HG03159 (cell line): ENCODE data around the gene GET4.
"Not testable (repeated sequence)": the region's sequence is repeated elsewhere in the genome, so short reads cannot be mapped to it uniquely, and the experiment has no call there.

ENCODE experiments used
- ATAC-seq: cut with Tn5 transposase; IDR thresholded peaks from one replicate; pipeline ENCODE4 v1.9.1; 2021; ENCODE audit warnings: mild to moderate bottlenecking, moderate library complexity; ENCODE audit not compliant: unreplicated experiment

The GET4 gene

DNA sequence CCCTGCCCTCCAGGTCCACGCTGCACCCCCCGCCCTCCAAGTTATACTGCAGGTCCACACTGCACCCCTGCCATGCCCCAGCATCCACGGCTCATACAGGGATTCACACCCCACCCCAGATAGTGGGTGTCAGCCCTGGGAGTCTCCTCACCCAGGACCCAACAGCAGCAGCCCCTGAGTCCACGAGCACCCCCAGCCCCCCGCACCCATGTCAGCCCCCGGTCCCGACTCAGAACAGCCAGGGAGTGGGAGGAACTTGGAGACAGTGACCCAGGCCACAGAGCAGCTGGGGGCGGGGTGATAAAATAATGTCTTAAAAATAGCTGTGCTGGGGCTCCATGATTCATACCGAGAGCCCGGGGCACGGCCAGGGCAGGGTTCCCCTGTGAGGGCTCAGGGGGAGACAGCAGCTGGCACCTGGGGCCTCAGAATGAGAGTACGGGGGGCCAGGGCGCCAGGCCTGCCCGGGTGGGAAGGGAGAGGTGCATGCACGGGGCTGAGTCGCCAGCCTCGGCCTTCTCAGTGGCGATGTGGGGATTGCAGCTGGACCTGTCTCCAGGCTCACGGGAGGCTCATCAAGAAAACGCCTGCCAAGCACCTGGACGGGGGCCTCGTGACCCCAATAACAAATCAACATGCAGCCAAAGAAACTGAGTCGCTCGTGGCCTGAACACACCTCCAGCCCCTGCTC is 48.3 kb downstream of the GET4 start:
- ATAC-seq = peak; percentile 51

DNA sequence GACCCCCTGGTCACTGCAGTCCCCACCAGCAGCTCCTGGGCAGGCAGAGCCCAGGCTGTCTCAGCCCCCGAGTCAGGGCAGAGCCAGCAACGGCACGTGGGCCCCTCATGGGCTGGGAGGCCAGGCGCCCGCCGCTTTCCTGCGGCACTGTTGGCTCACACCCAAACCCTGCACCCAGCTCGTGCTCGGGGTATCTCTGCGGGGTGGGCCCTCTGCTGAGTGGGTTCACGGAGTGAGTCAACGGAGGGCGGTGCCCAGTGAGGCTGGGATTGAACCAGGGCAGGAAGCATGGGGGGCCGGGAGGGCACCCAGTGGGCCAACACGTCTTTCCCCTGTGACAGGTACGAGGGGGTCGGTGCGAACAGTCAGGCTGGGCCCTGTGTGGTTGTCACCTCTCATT is 49.2 kb downstream of the GET4 start:
- no peak for ATAC-seq

DNA sequence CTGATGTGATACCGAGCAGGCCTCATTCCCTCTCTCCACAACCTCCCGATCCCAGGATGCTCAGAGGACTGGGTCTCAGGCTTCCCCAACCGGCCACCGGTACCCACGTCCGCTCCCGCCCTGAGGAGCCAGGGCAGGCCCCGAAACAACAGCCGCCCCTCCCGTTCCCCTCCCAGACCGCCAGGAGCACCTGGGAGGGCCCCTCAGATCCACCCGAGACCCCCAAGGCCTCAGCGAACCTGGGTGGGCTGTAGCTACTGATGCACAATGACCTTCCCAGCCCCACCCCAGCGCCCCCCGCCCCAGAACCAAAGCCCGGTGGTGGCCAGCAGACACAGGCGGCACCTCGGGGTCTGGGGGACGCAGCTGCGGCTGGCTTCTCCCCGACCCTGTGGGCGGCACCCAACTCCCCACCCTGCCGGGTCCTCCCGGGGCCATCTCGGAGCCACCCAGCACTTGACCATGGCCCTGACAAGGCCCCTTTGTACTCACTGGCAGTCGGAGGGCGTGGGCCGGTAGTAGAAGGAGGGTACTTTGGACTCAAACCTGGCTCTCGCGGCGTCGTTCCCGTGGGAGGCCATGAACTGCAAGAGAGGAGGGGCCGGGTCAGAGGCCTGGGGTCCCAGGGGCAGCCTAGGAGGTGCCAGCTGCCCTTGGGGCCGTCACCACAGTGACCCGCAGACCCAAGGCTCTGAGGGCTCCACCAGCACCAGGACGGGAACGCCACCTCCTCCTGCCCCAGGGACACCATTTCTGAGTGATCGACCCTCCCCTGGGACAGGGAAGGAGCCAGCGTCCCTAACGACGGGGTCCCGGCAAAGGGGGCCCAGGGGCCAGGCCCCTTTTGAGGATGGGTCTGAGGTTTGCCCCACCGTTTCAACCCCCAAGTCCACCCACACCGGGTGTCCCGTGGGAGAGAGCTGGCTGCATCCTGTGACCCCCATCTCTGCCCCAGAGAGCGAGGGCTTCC is 50.0 kb downstream of the GET4 start:
- ATAC-seq = no peak

DNA sequence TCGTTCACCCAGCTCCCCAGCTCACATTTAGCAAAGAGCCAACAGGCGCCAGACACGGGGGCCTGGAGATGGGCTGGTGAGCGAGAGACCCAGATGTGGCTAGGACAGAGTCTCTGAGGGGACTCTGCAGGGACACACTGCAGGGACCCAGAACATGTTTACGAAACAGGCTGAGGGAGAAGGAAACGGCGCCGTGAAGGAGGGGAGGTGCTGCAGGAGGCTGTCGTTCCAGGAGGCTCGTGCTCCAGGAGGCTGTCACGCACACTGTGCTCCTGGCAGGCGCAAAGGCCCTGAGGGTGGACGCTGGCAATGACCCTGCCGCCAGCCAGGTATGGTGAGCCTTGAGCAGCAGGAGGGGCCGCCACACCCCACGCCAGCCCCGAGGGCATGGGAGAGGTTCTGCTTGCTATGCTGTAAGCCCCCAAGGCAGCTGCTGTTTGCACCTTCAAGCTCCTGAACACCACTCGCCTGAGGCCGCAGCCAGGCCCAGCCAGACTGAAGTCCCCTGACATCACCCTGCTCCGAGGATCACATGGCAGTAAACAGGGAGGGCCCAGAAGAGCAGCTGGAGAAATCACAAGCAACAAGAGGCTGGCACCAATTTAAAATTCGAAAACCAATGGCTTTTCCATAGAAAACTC is 50.8 kb downstream of the GET4 start:
- ATAC-seq = no peak

DNA sequence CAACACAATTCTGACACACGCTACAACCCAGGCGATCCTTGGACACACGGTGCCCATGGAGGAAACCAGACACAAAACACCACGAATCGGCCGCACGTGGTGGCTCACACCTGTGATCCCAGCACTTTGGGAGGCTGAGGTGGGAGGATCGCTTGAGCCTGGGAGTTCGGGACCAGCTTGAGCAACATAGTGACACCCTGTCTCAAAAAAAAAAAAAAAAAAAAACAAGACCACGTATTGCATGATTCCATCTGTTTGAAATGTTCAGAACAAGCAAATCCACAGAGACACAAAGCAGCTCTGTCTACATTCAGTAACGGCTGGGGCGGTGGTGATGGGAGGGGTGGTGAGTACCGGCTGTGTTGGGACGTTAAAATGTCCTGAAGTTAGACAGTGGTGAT is 53.0 kb downstream of the GET4 start:
- ATAC-seq = no peak

DNA sequence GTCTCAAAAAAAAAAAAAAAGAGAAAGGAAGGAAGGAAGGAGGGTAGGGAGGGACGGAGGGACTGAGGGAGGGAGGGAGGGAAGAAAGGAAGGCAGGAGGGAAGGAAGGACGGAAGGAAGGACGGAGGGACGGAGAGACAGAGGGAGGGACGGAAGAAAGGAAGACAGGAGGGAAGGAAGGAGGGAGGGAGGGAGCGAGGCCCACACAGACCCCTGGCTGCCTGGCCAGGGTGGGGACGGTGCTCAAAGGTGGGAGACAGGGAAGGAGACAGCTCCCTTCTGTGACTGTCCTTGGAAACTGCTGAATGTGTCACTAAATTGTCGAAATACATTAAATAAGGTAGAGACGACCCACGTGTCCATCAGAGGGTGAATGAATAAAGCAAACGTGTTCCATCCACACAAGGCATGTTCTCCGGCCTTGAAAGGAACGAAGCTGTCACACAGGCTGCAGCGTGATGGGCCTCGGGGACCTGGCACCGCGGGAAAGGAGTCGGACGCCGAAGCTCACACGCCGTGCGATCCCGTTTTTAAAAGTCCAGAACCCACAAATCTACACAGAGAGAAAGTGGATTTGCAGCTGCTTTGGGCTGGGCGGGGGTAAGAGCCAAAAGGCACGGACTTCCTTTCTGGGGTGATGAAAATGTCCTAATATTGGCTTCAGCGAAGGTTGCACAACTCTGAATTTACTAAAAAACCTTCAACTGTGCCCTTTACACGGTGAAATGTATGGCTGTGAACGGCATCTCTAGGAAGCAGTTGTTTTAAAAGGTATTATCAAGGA is 54.8 kb downstream of the GET4 start:
- ATAC-seq = no peak

DNA sequence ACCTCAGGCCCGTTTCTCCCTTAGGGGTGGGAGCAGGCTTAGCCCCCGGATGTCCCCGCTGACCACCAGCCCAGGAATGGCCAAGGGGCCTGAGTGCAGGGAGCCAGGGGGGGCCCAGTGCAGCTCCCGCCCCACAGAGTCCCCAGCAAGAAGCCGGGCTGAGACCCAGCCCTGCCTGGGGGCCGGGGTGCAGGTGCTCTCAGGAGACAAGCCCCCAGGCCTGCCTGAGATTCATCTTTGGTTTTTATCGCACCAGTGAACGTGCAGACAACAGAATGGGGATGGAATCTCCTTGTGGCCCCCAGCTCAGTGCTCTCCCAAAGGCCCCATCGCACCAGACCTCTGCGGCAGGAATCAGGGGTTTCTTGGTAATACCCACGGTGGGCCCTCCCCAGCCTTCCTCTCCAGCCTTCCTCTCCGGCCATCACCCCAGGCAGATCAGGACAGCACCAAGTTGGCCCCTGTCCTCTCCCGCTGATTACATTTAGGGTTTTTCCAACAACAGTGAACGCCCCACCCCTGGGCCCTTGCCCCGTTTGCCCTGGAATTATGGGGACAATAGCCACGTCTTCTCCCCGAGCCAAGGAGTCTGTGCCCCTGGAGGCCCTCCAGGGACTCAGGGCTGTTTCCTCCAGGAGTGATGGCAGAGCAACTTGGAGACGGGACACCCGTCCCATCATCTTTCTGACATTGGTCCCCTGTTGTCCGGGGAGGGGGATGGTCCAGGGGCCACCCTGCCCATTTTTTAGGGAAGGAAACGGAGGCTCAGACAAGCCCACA is 55.7 kb downstream of the GET4 start:
- no peak for ATAC-seq

DNA sequence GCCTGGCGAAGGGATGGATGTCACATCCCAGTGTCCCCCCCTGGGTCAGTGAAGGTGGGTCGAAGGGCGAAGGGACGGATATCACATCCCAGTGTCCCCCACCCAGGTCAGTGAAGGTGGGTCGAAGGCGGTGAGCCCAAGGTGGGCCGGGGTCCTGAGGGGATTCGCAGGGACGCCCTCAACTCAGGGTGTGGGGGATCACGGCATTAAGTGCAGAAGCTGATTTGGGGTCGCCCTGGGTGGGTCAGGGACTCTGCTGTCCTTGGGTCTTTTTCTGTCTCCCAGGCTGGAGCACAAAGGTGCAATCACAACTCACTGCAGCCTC is 56.3 kb downstream of the GET4 start:
- no peak for ATAC-seq

DNA sequence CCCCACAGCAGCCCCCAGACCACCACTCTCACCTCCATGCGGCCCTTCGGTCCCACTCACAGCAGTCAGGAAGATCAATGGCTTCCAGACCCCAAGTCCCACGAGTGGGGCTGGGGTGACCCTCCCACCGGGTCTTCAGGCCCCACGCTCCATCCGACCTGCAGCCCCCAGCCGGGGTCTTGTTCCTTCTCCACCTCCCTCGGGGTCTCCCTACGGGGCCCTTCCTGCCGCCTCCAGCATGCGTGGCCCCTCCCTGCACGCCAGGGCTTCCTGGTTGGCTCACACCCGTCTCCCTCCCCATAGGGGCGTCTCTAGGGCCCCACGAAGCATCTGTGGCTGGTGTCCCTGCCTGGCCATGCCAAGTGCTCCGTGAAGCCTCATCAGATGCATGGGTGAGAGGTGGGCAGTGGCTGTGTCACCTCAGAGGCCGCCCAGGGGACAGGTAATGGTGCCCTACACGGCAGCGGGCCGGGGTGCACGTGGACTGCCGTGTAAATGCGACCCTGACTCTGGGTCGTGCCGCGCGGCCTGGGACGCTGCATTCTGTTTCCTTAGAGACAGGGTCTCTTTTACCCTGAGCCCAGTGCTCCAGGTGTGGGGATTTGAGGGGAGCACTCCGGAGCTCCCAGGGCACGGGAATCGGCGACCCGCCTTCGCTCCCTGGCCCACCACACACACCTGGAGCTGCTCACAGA is 58.3 kb downstream of the GET4 start:
- no peak for ATAC-seq

DNA sequence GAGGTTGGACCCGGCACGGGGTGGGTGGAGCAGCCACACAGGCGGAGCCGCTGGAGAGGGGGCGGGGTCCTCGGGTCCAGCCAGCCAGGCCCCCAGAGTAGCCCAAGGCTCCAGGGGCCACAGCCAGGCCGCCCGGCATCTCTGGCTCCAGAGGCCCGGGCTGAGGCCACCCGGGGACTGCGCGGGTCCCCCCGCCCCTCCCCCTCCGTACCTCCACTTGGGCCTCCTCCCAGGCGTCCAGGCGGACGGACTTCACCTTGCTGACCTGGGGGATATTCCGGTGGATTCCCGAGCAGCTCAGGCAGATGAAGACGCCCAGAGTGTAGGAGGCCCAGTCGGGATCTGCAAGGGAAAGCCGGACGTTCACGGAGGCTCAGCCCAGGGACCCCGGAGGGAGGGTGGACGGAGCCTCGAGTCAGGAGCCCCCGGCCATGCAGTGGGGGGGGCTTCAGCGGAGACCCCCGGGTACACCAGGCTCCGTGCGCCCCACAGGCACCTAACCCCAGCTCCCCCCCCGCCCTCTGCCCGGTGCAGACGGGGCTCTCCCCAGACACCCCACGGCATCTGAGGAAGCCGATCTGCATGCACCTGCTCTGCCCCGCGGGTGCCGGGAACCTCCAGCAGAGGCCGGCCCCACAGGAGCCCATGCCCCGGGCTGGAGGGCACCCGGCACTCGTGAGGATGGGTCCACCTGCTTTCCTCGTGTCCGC is 59.0 kb downstream of the GET4 start:
- ATAC-seq = no peak

DNA sequence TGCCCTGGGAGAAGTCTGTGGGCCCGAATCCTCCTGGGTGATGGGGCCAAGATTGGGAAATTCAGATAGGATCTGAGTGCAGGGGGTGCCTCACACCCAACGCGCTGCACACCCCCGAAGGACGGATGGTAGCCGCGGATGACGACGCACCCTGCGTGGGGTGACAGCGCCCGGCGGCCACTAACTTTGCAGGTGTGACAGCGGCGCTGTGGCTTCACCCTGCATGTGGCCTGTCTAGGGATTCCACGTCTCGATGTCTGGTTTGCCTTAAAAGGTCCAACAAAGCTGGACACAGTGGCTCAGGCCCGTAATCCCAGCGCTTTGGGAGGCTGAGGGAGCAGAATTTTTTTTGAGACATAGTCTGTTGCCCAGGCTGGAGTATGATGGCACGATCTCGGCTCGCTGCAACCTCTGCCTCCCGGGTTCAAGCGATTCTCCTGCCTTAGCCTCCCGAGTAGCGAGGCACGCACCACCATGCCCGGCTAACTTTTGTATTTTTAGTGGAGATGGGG is 59.6 kb downstream of the GET4 start:
- no peak for ATAC-seq

DNA sequence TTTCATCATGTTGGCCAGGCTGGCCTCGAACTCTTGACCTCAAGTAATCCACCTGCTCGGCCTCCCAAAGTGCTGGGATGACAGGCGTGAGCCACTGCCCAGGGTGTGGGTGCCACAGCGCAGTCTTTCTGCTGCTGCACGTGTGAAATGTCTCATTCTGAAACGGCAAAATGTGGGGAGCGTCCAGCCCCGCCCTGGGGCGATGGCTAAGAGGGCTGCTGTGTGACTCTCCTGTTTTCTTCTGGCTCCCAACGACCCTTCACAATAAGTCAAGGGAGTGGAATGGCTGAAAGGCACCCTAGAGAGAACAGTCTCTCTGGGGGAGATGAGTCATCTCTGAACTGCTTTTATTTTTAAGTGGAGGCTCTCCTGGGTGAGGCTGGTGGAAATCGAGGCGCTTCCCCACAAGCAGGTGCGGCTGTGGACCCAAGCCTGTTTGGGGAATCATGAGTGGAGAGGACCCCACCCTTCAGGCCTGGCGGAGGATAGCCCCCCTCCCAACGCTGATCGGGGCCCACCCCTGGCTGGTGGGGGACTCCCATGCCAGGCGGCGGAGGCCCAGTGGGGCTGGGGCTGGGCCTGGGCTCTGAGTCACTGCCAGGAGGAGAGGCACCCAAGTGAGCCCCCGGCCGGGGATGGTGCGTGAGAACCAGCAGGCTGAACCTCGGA is 60.2 kb downstream of the GET4 start:
- ATAC-seq = peak; percentile 76

DNA sequence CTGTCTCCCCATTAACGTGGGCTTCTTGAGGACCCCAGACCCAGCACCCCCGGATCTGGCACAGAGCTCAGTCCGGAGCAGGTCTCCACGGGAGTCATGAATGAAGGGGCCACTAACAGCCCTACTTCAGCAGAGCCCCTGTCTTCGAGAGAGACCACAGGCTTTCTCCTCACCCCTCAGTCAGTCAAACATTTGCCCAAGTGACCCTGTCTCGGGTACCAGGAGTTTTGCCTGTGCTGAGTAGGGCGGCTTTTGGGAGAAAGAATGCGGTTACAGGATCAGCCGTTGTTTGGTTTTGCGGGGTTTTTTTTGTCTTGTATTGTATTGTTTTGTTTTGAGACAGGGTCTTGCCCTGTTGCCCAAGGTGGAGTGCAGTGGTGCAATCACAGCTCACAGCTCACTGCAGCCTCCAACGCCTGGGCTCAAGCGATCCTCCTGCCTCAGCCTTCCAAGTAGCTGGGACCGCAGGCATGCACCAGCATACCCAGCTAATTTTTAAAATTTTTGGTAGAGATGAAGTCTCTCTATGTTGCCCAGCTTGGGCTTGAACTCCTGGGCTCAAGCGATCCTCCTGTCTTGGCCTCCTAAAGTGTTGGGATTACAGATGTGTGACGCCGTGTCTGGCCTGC is 61.6 kb downstream of the GET4 start:
- no peak for ATAC-seq

DNA sequence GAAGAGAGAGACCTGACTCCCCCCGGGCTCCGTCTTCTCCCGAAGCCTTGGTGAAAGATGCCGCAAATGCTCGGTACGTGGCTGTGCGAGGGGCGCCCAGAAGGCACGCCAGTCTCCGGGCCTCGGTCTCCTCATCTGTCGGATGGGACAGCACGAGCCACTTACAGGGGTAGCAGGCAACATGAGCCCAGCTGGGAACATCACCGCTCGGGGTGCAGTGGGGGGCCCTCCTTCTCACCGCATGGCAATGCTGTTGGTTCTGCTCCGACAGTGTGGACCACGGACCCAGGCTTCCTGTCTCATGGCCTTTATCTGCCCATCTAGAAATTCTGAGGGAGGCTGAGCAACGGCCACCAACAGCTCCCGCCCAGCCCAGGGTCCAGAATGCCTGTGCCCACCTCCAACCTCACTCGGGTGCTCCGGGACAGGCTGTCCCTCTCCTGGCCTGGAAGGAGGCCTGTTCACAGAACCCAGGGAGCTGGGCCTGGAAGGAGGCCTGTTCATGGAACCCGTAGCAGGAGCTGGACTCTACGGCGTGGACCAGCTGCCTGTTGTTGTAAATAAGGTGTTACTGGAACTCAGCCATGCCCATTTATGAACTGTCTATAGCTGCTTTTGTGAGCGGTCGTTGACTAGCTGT is 62.3 kb downstream of the GET4 start:
- no peak for ATAC-seq

DNA sequence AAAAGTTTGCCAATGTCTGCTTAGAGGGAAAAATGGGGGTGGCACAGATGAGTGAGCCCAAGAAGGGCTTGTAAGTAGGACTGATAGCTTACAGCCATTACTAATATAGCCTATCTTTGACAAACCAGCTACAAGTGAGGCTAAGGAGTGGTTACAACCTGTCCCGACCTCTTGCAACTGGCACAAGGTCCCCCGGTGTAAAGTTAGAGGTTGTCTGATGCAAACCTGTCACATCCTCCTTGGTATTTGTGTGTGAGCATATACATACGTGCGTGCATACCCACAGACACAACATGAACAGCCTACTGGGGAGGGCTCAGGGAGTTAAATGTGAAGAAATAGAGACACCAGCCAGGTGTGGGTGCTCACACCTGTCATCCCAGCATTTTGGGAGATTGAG is 63.5 kb downstream of the GET4 start:
- no peak for ATAC-seq

DNA sequence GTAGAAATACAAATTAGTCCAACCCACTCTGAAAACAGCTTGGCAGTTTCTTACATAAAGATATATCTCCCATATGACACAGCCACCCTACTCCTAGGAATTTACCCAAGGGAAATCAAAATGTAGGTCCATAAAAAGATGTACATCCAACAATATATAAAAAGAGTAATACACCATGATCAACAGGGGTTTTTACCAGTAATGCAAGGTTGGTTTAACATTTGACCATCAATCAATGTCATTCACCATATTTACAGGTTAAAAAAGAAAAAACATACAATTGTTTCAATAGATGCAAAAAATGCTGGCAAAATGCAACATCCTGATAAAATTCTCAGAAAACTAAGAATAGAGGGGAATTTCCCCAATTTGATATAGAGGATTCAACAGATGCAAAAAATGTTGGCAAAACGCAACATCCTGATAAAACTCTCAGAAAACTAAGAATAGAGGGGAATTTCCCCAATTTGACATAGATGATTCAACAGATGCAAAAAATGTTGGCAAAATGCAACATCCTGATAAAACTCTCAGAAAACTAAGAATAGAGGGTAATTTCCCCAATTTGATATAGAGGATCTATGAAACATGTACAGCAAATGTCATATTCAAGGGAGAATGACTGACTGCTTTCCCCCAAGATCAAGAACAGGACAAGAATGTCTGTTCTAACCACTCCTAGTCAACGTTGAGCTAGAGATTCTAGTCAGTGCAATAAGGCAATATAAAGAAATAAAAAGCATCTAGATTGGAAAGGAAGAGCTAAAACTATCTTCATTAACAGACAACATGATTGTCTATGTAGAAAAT is 64.5 kb downstream of the GET4 start:
- ATAC-seq = no peak

DNA sequence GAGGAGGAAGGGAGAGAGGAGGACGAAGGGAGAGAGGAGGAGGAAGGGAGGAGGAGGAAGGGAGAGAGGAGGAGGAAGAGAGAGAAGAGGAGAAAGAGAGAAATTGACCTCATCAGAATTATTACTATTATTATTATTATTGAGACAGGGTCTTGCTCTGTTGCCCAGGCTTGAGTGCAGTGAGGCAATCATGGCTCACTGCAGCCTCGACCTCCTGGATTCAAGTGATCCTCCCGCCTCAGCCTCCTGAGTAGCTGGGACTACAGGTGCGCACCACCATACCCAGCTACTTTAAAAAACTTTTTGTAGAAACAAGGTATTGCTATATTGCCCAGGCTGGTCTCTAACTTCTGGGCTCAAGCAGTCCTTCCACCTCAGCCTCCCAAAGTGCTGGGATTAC is 67.4 kb downstream of the GET4 start:
- ATAC-seq = not testable (repeated sequence)
